Measurements from ENCODE around the gene COBL. TPM values are rescaled to one million over a fixed set of nuclear protein-coding genes. Genes with fewer than 3 reads are reported as not detected.

The COBL gene
- total and polyA plus RNA-seq, 10 of the 15 experiments (the other 5 are each of a cell fraction or from before 2014, with no cell fraction given): 0.21 TPM; not detected in 9

DNA sequence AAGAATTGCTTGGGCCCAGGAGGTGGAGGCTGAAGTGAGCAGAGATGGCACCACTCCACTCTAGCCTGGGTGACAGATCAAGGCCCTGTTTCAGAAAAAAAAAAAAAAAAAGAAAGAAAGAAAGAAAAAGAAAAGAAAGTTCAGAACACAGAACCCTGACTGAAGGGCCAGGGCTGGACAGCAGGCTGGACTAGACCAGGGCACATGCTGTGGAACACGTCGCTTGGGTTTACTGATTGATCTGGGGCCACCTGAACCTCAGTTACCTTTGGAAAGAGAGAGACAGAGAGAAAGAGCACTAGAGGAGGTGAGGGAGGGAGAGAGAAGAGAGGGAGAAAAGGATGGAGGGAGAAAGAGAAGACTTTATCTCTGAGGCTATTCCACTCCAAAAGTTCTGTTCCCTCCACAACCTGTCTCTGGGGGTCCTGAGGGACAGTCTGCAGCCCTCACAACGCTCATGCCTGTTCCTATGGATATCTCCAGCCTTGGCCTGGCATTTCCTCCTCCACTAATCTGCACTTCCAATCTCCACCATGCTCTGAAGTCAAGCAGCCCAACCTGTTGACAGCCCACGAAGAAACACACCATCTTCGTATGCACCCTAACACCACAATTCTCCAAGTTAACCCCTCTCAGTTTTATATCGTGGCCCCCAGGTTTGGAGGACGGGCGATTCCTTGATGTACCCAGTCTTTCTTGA is 81.8 kb downstream of the COBL start:
- BruUV-seq (replicated peaks): no TSS peak
- Histone ChIP-seq H3K4me2 (ENCODE audit: control insufficient read depth, insufficient read depth) (no peak overlapping the region), H3K9ac (ENCODE audit: control insufficient read depth, insufficient read depth, low read length) (no peak overlapping the region), H3K4me1 (ENCODE audit: control insufficient read depth, insufficient read depth, low read length) (no peaks in the 10 kb centered on the region), H3K36me3 (ENCODE audit: control insufficient read depth in 2 of 2, insufficient read depth in 2 of 2, low read length in 1 of 2) (no peaks in the 10 kb centered on the region), H4K20me1 (ENCODE audit: control insufficient read depth, insufficient read depth) (no peaks in the 10 kb centered on the region; the same call in 1 of the 2 replicates), H3K4me3 (no peak overlapping the region), H3K27me3 (replicated peaks in 1 of 2; ENCODE audit: control insufficient read depth in 2 of 2, insufficient read depth in 2 of 2, low read length in 1 of 2) (no peaks in the 10 kb centered on the region; a peak in 1 of 4 replicates), H2AFZ (ENCODE audit: control insufficient read depth, low read depth, low read length) (no peak overlapping the region), H3K27ac (ENCODE audit: control insufficient read depth, insufficient read depth) (no peak overlapping the region), H3K9me3 (replicated peaks; ENCODE audit: control insufficient read depth, insufficient read depth, low read length) (no peaks in the 10 kb centered on the region), H3K79me2 (ENCODE audit: control insufficient read depth, insufficient read depth, low read length) (no peaks in the 10 kb centered on the region)
- no peak for DNase-seq (ENCODE audit: low read depth, low spot score)
- 25% methylated on average over 8 of the region's 8 CpGs for WGBS (ENCODE audit: insufficient coverage, insufficient replicate concordance, low lambda C conversion rate, missing lambda C conversion rate)
- in situ Hi-C loops (cut with MboI) (no loop called here), intact Hi-C loops (cut with micrococcal nuclease; ENCODE audit: unreplicated experiment) (no loop called here)
- RAD21 ChIA-PET (ENCODE audit: unreplicated experiment): no interaction called here
- FAIRE-seq: no peak
- SMC1A ChIA-PET (ENCODE audit: uncharacterized antibody, unreplicated experiment): no interaction called here
- POLR2A ChIA-PET: no interaction called here
- CTCF ChIA-PET: no interaction called here
- ATAC-seq: no peak
- no peak for TF ChIP-seq EGR1 (IDR thresholded peaks at IDR 0.05; ENCODE audit: borderline replicate concordance in 1 of 2, low read depth in 2 of 2, low read length in 2 of 2)
- TF ChIP-seq CREB1 (IDR thresholded peaks at IDR 0.05; ENCODE audit: low read depth): no peak
- TF ChIP-seq, protein P1, sequence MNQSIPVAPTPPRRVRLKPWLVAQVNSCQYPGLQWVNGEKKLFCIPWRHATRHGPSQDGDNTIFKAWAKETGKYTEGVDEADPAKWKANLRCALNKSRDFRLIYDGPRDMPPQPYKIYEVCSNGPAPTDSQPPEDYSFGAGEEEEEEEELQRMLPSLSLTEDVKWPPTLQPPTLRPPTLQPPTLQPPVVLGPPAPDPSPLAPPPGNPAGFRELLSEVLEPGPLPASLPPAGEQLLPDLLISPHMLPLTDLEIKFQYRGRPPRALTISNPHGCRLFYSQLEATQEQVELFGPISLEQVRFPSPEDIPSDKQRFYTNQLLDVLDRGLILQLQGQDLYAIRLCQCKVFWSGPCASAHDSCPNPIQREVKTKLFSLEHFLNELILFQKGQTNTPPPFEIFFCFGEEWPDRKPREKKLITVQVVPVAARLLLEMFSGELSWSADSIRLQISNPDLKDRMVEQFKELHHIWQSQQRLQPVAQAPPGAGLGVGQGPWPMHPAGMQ (IDR thresholded peaks at IDR 0.05; ENCODE audit: borderline replicate concordance): no peak
- TF ChIP-seq, protein P2, sequence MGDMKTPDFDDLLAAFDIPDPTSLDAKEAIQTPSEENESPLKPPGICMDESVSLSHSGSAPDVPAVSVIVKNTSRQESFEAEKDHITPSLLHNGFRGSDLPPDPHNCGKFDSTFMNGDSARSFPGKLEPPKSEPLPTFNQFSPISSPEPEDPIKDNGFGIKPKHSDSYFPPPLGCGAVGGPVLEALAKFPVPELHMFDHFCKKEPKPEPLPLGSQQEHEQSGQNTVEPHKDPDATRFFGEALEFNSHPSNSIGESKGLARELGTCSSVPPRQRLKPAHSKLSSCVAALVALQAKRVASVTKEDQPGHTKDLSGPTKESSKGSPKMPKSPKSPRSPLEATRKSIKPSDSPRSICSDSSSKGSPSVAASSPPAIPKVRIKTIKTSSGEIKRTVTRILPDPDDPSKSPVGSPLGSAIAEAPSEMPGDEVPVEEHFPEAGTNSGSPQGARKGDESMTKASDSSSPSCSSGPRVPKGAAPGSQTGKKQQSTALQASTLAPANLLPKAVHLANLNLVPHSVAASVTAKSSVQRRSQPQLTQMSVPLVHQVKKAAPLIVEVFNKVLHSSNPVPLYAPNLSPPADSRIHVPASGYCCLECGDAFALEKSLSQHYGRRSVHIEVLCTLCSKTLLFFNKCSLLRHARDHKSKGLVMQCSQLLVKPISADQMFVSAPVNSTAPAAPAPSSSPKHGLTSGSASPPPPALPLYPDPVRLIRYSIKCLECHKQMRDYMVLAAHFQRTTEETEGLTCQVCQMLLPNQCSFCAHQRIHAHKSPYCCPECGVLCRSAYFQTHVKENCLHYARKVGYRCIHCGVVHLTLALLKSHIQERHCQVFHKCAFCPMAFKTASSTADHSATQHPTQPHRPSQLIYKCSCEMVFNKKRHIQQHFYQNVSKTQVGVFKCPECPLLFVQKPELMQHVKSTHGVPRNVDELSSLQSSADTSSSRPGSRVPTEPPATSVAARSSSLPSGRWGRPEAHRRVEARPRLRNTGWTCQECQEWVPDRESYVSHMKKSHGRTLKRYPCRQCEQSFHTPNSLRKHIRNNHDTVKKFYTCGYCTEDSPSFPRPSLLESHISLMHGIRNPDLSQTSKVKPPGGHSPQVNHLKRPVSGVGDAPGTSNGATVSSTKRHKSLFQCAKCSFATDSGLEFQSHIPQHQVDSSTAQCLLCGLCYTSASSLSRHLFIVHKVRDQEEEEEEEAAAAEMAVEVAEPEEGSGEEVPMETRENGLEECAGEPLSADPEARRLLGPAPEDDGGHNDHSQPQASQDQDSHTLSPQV (IDR thresholded peaks at IDR 0.05): no peak
- no peak for TF ChIP-seq PML (IDR thresholded peaks at IDR 0.05; ENCODE audit: low read length)
- TF ChIP-seq, protein P3, sequence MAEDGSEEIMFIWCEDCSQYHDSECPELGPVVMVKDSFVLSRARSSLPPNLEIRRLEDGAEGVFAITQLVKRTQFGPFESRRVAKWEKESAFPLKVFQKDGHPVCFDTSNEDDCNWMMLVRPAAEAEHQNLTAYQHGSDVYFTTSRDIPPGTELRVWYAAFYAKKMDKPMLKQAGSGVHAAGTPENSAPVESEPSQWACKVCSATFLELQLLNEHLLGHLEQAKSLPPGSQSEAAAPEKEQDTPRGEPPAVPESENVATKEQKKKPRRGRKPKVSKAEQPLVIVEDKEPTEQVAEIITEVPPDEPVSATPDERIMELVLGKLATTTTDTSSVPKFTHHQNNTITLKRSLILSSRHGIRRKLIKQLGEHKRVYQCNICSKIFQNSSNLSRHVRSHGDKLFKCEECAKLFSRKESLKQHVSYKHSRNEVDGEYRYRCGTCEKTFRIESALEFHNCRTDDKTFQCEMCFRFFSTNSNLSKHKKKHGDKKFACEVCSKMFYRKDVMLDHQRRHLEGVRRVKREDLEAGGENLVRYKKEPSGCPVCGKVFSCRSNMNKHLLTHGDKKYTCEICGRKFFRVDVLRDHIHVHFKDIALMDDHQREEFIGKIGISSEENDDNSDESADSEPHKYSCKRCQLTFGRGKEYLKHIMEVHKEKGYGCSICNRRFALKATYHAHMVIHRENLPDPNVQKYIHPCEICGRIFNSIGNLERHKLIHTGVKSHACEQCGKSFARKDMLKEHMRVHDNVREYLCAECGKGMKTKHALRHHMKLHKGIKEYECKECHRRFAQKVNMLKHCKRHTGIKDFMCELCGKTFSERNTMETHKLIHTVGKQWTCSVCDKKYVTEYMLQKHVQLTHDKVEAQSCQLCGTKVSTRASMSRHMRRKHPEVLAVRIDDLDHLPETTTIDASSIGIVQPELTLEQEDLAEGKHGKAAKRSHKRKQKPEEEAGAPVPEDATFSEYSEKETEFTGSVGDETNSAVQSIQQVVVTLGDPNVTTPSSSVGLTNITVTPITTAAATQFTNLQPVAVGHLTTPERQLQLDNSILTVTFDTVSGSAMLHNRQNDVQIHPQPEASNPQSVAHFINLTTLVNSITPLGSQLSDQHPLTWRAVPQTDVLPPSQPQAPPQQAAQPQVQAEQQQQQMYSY (CRISPR knock-in tag; IDR thresholded peaks at IDR 0.05): no peak
- TF ChIP-seq SUPT20H (IDR thresholded peaks at IDR 0.05; ENCODE audit: borderline replicate concordance, control insufficient read depth, low read depth, low read length): no peak
- no peak for TF ChIP-seq CHD4 (IDR thresholded peaks at IDR 0.05)
- TF ChIP-seq FOS (IDR thresholded peaks at IDR 0.05; ENCODE audit: borderline replicate concordance, extremely low read depth, insufficient read length): no peak
- no peak for TF ChIP-seq ATF7 (IDR thresholded peaks at IDR 0.05; ENCODE audit: low read depth)
- TF ChIP-seq, protein P4, sequence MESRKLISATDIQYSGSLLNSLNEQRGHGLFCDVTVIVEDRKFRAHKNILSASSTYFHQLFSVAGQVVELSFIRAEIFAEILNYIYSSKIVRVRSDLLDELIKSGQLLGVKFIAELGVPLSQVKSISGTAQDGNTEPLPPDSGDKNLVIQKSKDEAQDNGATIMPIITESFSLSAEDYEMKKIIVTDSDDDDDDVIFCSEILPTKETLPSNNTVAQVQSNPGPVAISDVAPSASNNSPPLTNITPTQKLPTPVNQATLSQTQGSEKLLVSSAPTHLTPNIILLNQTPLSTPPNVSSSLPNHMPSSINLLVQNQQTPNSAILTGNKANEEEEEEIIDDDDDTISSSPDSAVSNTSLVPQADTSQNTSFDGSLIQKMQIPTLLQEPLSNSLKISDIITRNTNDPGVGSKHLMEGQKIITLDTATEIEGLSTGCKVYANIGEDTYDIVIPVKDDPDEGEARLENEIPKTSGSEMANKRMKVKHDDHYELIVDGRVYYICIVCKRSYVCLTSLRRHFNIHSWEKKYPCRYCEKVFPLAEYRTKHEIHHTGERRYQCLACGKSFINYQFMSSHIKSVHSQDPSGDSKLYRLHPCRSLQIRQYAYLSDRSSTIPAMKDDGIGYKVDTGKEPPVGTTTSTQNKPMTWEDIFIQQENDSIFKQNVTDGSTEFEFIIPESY (IDR thresholded peaks at IDR 0.05): no peak
- TF ChIP-seq ZNF217 (IDR thresholded peaks at IDR 0.05): no peak
- TF ChIP-seq IRF4 (IDR thresholded peaks at IDR 0.05; ENCODE audit: low read depth, low read length): no peak

All from GM12878 (cell line).